DND-41 (cell line): ENCODE data around the gene SEMA6A.

ENCODE experiments used
- ATAC-seq: fragments of 200-7000 bp; cut with Tn5 transposase; 3 replicates; pipeline ENCODE4 v1.9.1; 2021; ENCODE audit warnings: low read depth; ENCODE audit not compliant: insufficient read depth
- DNase-seq: peaks from one replicate; pipeline ENCODE4 v3.0.0-alpha.2; 2020
- H2AFZ ChIP-seq: 2 replicates; pipeline ENCODE4 v1.6.0; 2012; ENCODE audit warnings: low read depth, low read length
- H3K27ac ChIP-seq: 2 replicates; pipeline ENCODE4 v1.5.1; 2012; ENCODE audit warnings: low read length, inconsistent platforms
- H3K27me3 ChIP-seq: fragments of 200-600 bp; sonication (generic); 2 replicates; pipeline ENCODE4 v1.6.0; 2012; ENCODE audit warnings: low read length, mild to moderate bottlenecking, inconsistent platforms; ENCODE audit not compliant: insufficient read depth, poor library complexity
- H3K36me3 ChIP-seq: 2 replicates; pipeline ENCODE4 v1.5.1; 2012; ENCODE audit warnings: low read length, inconsistent platforms; ENCODE audit not compliant: insufficient read depth
- H3K4me1 ChIP-seq: 2 replicates; pipeline ENCODE4 v1.5.1; 2012; ENCODE audit warnings: mild to moderate bottlenecking, low read length; ENCODE audit not compliant: insufficient read depth
- H3K4me2 ChIP-seq: 2 replicates; pipeline ENCODE4 v1.6.0; 2012; ENCODE audit warnings: mild to moderate bottlenecking, moderate library complexity, low read length, inconsistent platforms; ENCODE audit not compliant: insufficient read depth
- H3K4me3 ChIP-seq, 2 experiments: fragments of 200-600 bp in 1 of 2; shearing (Covaris generic) in 1 of 2; 2 replicates each; pipeline ENCODE4 v1.5.1; 2012 to 2016; ENCODE audit warnings: inconsistent platforms in 2 of 2, low read length in 2 of 2, mild to moderate bottlenecking in 2 of 2, low read depth in 1 of 2, moderate library complexity in 1 of 2
- H3K79me2 ChIP-seq: 2 replicates; pipeline ENCODE4 v1.6.0; 2012; ENCODE audit warnings: low read length, inconsistent platforms; ENCODE audit not compliant: insufficient read depth
- H3K9ac ChIP-seq: 2 replicates; pipeline ENCODE4 v1.6.0; 2012; ENCODE audit warnings: low read depth, mild to moderate bottlenecking, inconsistent platforms, low read length, moderate library complexity
- H3K9me3 ChIP-seq: 2 replicates; pipeline ENCODE4 v1.5.1; 2012; ENCODE audit warnings: low read length, moderate library complexity, mild to moderate bottlenecking, inconsistent platforms; ENCODE audit not compliant: insufficient read depth, severe bottlenecking
- H4K20me1 ChIP-seq: 2 replicates; pipeline ENCODE4 v1.6.0; 2012; ENCODE audit warnings: low read length; ENCODE audit not compliant: insufficient read depth
- EZH2 ChIP-seq: IDR thresholded peaks from 3 replicates; pipeline ENCODE4 v1.6.1; 2012; ENCODE audit warnings: borderline replicate concordance, low read depth, mild to moderate bottlenecking, moderate library complexity, low read length, inconsistent platforms; ENCODE audit not compliant: severe bottlenecking
- TF ChIP-seq, protein P1 (sequence below): IDR thresholded peaks from 2 replicates; pipeline ENCODE4 v1.5.1; 2012; ENCODE audit warnings: borderline replicate concordance, low read length, moderate library complexity, mild to moderate bottlenecking; ENCODE audit not compliant: poor library complexity, severe bottlenecking; ENCODE audit errors: extremely low read depth

Gene SEMA6A

DNA sequence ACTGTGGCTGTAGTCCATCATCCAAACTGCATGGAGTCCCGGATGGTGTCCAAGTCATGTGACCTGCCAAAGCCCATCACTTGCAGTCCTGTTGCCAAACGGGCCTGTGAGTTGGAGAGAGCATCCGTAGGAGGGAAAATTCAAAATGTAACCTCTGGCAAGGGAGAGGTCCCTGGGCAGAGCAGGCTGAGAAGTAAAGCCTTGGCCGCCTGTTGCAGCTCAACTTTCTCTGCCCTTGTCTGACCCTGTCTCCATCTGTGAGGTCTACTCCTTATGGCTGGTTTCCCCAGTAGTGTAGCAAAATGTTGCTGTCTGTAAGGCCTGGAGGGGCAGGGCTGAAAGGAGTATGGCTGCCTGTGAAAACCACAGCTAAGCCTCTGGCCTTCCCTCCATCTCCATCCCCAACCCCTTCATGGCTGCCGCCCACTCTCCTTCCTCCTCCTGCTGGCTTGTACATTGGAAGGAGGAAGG is 163.5 kb downstream of the SEMA6A start:
- DNase-seq (no peak), ATAC-seq (no peak)
- no peak overlapping the region for H2AFZ ChIP-seq

DNA sequence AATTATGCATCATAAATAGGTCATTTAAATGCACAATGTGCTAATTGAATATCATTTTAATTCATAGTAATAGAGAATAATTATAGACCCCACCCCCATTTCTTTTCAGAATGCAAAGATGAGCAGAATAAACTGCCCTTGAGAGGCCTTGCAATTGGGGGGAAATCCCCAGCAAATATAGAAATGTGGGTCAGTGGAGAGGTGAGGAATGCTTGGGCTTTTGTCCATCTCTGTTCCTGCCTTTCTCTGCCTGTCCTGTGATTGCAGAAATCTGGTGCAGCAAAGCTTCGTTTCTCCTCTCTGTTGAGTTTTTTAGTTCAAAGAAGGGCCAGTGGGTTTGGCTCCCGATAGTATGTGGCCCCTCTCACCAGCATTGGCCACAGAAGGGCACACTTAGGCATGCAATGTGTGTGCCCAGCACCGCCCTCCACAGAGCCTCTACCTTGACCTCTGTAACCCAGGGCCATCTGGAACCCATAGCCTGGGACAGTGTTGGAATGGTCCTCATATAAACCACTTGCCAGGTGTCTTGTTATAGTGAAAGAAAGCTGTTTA is 164.2 kb downstream of the SEMA6A start:
- H3K4me3 ChIP-seq = no peak overlapping the region
- TF ChIP-seq, protein P1, sequence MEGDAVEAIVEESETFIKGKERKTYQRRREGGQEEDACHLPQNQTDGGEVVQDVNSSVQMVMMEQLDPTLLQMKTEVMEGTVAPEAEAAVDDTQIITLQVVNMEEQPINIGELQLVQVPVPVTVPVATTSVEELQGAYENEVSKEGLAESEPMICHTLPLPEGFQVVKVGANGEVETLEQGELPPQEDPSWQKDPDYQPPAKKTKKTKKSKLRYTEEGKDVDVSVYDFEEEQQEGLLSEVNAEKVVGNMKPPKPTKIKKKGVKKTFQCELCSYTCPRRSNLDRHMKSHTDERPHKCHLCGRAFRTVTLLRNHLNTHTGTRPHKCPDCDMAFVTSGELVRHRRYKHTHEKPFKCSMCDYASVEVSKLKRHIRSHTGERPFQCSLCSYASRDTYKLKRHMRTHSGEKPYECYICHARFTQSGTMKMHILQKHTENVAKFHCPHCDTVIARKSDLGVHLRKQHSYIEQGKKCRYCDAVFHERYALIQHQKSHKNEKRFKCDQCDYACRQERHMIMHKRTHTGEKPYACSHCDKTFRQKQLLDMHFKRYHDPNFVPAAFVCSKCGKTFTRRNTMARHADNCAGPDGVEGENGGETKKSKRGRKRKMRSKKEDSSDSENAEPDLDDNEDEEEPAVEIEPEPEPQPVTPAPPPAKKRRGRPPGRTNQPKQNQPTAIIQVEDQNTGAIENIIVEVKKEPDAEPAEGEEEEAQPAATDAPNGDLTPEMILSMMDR = no peak
- TF ChIP-seq EZH2 = no peak
- no peaks in the 10 kb centered on the region for H3K27me3 ChIP-seq
- H3K79me2 ChIP-seq = no peaks in the 10 kb centered on the region
- no peaks in the 10 kb centered on the region for H3K9me3 ChIP-seq
- DNase-seq (no peak), ATAC-seq (no peak)
- no peaks in the 10 kb centered on the region for H4K20me1 ChIP-seq
- H3K9ac ChIP-seq = no peak overlapping the region
- H3K4me1 ChIP-seq = no peaks in the 10 kb centered on the region
- H3K36me3 ChIP-seq = no peaks in the 10 kb centered on the region
- no peak overlapping the region for H2AFZ ChIP-seq
- no peak overlapping the region for H3K4me2 ChIP-seq
- no peak overlapping the region for H3K27ac ChIP-seq

More for the DNA sequence above, 163.5 kb downstream of the SEMA6A start:
- H3K79me2 ChIP-seq = no peaks in the 10 kb centered on the region
- H3K4me1 ChIP-seq = no peaks in the 10 kb centered on the region
- no peaks in the 10 kb centered on the region for H3K9me3 ChIP-seq
- H4K20me1 ChIP-seq = no peaks in the 10 kb centered on the region
- H3K4me2 ChIP-seq = no peak overlapping the region
- TF ChIP-seq EZH2 = no peak
- TF ChIP-seq, protein P1 = no peak
- H3K27ac ChIP-seq = no peak overlapping the region
- H3K9ac ChIP-seq = no peak overlapping the region
- H3K27me3 ChIP-seq = no peaks in the 10 kb centered on the region
- H3K4me3 ChIP-seq = no peak overlapping the region
- no peaks in the 10 kb centered on the region for H3K36me3 ChIP-seq

DNA sequence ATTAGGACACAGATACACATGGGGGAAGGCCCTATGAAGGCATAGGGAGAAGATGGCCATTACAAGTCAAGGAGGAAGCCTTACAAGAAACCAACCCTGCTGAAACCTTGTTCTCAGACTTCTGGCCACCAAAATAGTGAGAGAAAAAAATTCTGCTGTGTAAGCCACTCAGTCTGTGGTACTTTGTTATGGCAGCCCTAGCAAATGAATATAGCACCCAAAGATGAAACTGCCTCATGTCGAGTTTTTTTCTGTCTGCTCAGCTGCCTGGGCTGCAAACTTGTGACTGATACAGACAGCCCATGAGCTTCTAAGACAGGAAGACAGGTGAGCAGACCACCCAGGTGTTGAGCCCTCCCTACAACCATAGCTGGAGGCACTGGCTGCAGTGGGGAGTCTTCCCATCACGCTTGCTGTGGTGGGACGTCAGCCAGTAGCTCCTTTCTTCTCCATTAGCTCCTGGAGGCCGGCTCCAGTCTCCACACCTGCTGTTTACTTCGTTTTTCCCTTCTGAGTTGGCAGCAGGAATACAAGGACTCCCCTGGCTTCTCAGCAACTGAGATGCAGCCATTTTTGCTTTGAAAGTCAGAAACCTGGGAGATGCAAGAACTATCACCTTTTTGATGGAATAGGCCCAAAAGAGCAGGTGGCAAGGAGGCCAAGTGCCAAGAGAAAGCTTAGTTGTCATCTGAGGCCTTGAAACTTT is 164.9 kb downstream of the SEMA6A start:
- Histone ChIP-seq H4K20me1 (no peaks in the 10 kb centered on the region), H3K27me3 (no peaks in the 10 kb centered on the region), H2AFZ (no peak overlapping the region), H3K9me3 (no peaks in the 10 kb centered on the region), H3K36me3 (no peaks in the 10 kb centered on the region), H3K27ac (no peak overlapping the region), H3K79me2 (no peaks in the 10 kb centered on the region), H3K4me1 (no peaks in the 10 kb centered on the region), H3K4me2 (no peak overlapping the region), H3K9ac (no peak overlapping the region), H3K4me3 (no peak overlapping the region)
- ATAC-seq = no peak
- no peak for DNase-seq
- no peak for TF ChIP-seq EZH2
- TF ChIP-seq, protein P1 = no peak
